ENCODE measurements around the gene POLR2J3.
"Not testable (repeated sequence)": the region's sequence is repeated elsewhere in the genome, so short reads cannot be mapped to it uniquely, and the experiment has no call there.

GRCh38 chr7:102542771-102543170 is 29.6 kb downstream of the POLR2J3 start:
- not testable (repeated sequence) for TF ChIP-seq EZH2 (IDR thresholded peaks at IDR 0.05; ENCODE audit: borderline replicate concordance, insufficient read depth, low read depth, low read length, poor library complexity, severe bottlenecking); CTCF (IDR thresholded peaks at IDR 0.05)

Measured in B cell (primary cell).